ENCODE measurements around the gene THYN1.

DNA sequence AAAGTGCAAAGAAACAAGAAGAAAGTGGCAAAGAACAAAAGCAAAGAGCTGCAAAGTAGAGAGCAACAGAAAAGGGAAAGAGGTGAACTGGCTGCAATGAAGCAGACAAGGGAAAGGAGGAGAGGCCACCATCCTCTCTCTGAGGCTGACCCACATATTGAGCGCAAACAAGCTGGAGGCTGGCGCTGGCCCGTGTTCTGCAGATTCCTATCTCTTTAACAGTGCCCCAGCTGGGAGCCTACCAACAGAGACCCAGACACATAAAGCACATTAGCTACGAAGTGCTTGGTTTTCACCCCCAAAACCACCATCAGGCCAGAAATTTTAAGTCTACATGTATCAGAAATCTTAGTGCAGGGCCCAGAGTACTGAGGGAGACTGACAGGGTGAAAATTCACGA, 47.0 kb downstream of the THYN1 start:
- TF ChIP-seq POLR2A (IDR thresholded peaks at IDR 0.05) = no peak
- TF ChIP-seq, protein P1, sequence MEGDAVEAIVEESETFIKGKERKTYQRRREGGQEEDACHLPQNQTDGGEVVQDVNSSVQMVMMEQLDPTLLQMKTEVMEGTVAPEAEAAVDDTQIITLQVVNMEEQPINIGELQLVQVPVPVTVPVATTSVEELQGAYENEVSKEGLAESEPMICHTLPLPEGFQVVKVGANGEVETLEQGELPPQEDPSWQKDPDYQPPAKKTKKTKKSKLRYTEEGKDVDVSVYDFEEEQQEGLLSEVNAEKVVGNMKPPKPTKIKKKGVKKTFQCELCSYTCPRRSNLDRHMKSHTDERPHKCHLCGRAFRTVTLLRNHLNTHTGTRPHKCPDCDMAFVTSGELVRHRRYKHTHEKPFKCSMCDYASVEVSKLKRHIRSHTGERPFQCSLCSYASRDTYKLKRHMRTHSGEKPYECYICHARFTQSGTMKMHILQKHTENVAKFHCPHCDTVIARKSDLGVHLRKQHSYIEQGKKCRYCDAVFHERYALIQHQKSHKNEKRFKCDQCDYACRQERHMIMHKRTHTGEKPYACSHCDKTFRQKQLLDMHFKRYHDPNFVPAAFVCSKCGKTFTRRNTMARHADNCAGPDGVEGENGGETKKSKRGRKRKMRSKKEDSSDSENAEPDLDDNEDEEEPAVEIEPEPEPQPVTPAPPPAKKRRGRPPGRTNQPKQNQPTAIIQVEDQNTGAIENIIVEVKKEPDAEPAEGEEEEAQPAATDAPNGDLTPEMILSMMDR (IDR thresholded peaks at IDR 0.05) = no peak

Data from Peyer's patch (tissue), 4 donors.